Measurements from ENCODE around the gene GNMT.
A peak's percentile ranks its signal among the peaks of the same experiment; 100 is the strongest.
"Not testable (repeated sequence)": the region's sequence is repeated elsewhere in the genome, so short reads cannot be mapped to it uniquely, and the experiment has no call there.

Gene GNMT

DNA sequence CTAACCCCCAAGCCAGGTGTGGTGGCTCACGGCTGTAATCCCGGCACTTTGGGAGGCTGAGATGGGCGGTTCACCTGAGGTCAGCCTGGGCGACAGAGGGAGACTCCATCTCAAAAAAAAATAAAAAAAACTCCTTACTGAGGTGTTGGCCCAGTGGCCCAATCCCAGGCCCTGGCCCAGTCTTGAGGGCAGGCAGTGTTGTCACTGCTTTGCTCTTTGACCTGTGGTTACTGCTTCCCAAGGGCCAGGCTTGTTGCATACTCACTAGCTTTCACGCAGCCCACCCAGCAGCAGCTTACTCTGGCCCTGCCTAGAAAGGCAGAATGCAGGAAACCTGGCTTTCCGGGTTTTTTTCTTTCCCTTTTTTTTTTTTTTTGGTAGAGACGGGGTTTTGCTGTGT, 18.1 kb upstream of the GNMT start:
- no peak for DNase-seq

DNA sequence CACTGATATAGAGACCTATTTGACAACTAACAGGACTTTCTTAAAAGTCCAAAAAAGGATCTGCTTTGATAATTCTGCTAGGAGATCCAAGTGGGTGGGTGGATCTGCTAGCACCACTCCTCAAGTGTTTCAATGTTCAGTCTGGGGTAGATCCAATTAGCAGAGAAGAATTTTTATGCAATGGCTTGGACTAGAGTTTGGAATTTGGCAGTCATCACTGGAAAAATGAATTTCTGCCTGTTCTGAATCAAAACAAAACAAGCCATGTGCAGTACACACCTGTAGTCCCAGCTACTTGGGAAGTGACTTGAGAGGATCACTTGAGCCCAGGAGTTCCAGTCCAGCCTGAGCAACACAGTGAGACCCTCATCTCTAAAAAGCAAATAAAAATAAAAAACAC, 12.6 kb upstream of the GNMT start:
- DNase-seq = no peak

GRCh38 chr6:42952389-42952788, 8.2 kb upstream of the GNMT start:
- DNase-seq = no peak

DNA sequence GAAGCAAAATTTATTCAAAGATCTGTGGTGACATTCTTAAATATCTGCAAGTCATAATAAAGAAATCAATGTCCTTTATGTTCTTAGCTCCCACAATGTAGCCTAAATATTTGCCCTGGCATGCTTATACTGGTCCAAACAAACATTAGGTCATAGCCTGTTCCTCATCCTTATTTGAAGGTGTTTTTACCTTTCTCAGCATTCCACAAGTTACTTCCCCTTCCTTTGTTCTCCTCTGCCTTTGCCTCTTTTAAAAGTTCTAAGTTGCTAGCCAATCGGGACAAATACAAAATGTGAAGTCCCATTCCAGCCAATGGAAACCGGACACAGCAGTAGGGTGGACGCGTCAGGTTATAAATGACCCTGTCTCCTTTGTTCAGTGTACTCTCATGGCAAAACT, 6.1 kb upstream of the GNMT start:
- DNase-seq = not testable (repeated sequence)

GRCh38 chr6:42958125-42958524, 2.4 kb upstream of the GNMT start:
- DNase-seq = no peak

GRCh38 chr6:42959917-42960242, 674 bp upstream of the GNMT start:
- DNase-seq = no peak

DNA sequence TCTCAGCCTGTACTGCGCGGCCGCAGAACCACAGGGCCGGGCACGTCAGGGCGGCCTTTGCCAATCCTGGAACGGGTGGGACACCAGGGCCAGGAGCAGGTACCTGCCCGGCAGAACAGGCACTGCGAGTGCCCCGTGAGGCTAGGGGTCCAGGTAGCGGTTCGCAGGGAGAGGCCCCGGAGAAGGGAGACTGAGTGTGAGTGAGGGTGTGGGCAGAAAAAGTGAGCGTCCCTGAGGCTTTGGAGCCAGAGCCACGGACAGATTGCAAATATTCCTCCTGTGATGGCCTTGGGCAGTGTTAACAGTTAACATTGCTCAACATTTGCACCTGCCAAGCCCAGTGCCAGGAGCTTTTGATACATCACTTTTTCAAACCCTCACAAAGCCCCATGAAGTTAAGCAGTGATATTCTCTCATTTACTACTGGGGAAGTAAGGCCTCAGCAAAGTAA, 491 bp downstream of the GNMT start:
- peak in 1 of 2 experiments; percentile 13 for DNase-seq

DNA sequence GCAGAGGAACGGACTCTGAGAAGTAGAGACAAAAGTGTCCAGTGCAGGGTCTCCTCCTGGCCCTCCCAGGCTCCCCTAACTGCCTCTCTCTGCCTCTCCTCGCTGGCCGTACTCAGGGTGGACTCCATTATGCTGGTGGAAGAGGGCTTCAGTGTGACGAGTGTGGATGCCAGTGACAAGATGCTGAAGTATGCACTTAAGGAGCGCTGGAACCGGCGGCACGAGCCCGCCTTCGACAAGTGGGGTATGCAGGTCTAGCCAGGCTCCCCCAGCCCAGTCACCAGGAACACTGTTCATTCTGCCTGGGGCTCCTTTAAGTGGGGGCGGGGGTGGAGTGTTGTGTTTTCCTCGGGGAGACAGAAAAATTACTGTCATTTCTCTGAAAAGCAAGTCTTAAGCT, 1.5 kb downstream of the GNMT start:
- no peak for DNase-seq

- no peak for DNase-seq
These were observed 2.1 kb downstream of the GNMT start for GRCh38 chr6:42962502-42963178.

GRCh38 chr6:42963179-42963854, 2.8 kb downstream of the GNMT start:
- DNase-seq = no peak

DNA sequence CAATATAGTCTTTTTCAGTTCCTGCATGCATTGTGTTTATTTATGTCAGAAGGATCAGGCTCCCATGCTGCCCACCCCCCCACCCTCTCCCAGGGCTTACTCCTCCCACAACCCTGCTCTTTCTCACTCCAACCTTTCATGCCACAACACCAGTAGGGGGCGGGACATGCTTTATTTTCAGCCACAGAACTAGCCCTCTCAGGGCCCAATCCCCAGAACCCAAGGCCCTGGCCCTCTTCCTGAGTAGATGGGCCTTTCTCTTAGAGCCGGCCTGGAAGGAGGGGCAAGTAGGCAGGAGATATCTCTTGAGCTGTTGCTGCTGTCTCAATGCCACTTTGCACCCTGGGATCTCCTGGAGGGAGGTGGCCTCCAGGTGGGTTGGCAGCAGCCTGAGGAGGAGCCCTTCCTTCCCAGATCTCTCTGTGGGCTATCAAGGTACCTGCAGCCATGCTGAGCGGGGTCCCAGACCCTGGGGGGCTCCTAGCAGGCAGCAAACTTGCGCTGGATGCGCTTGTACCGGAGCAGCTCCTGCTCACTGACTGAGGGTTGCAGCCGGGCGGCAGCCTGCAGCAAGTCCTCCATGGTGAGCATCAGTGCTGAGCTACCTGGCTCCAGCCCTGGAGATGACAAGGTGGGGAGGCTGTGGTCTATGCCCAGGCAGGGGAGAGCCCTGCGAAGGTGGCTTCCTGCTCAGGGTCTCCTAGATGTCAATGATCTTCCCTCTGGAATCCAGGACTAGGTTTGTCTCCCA, 3.5 kb downstream of the GNMT start:
- DNase-seq = peak; percentile 42 to 63

DNA sequence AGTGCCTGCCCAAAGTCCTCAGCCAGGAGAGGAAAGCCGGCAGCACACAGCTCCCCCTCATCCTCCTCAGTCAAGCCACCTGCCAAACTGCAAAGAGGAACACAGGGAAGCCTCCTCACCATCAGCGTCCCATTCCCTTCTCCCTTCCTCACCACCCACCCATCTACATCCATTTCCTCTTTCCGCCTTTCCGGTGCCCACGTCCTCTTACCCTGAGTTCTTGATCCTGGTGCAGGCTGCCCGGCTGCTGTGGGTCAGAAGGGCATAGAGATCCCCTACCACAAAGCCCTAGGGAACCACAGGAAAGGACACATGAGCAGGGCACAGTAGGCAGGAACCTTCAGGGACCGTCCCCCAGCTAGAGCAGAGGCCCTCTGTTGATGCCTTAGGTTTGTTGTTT, 6.0 kb downstream of the GNMT start:
- no peak for DNase-seq

- no peak for DNase-seq
These were observed 6.7 kb downstream of the GNMT start for GRCh38 chr6:42967228-42967627.

DNA sequence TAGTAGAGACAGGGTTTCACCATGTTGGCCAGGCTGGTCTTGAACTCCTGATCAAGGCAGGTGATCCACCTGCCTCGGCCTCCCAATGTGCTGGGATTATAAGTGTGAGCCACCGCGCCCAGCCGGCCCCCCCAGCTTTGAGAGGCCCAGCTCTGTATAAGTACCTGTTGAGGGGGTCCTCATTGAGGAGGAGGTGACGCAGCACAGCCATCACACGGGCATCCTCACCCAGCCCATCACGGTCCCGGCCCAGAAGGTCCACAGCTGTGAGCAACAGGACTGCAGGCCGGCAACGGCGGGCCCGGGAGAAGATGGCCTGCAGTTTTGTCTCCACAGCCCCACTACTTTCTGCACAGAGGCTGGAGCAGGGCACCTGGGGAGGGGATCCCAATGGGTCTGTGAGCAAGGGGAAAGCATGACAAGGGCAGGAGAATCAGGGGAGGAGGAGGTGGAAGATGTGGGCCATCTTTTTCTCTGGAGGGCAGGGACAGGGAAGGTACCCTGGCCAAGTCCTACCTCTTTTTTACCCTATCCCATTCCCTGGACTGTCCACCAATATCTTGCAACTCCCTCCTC, 7.7 kb downstream of the GNMT start:
- no peak for DNase-seq

DNA sequence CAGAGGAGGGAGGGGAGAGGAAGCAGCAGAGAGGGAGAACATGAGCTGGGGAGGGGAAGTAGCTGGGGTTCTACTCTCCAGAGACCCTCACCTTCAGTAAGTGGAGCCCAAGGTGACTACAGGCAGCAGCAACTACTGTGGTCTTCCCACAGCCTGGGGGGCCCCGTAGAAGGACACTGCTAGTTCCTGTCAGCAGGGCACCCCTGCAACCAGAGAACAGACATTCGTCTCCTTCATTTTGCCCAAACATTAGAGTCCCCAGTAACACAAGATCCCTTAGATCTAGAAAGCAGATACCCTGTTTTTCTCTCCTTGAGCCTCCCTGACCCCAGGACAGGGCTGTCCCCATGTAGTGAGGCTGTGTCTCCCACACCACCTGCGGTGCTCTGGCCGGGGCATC, 8.2 kb downstream of the GNMT start:
- no peak for DNase-seq

- DNase-seq = no peak
These were observed 8.9 kb downstream of the GNMT start for GRCh38 chr6:42969431-42969830.

- DNase-seq = no peak
These were observed 9.4 kb downstream of the GNMT start for GRCh38 chr6:42969934-42970333.

- DNase-seq = no peak
These were observed 10.5 kb downstream of the GNMT start for GRCh38 chr6:42970871-42971612.

DNA sequence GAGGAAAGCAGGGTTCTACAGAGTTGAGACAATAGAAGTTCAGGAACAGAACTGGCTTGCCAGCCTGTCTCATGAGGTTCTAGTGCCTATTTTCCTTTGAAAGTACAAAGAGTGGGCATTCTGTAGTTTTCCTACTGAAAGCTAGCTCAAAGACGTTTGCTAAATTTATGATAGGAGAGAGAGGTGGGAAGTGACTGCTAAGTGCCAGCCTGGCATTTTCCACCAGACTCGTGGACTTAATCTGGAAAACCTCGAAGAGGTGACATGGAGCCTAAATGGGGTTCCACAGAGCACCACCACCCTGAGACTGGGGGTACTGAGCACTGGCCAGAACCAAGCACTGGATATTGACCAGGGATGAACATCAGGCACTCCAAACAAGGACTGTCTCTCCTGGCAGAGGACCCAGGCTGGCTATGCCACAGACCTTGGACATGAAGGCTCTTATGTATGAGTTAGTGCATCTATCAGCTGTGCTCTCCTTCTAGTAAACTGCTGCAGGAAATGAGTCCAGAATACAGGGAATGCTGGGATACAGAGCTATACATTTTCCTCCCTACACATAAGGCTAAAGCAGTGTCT, 11.3 kb downstream of the GNMT start:
- DNase-seq = no peak

DNA sequence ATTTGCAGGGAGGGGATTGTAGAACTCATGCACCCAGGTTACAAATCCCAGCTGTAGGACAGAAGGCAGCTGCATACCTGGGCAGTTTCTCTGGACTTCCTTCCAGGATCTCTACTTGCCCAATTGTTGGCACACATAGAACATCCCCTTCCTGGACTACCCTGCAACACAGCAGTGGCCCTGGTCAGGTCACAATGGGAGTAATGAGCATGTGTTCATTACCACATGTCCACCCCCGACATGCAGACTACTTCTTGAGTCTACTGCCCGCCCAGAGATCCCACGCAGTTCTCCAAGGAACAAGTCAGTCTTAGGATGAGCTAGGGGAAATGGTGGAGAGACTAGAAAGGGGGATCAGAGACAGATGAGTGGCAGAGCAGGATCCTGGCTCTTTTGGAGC, 13.4 kb downstream of the GNMT start:
- DNase-seq = no peak

GRCh38 chr6:42974919-42975505, 14.5 kb downstream of the GNMT start:
- DNase-seq = no peak

GRCh38 chr6:42978487-42978838, 17.9 kb downstream of the GNMT start:
- DNase-seq = peak in 1 of 2 experiments; percentile 27
